Activated naive CD8-positive, alpha-beta T cell treated with anti-CD3 and anti-CD28 coated beads for 36 hours (primary cell): Measurements from ENCODE around the gene ARHGEF38. TPM values are rescaled to one million over a fixed set of nuclear protein-coding genes. Genes with fewer than 3 reads are reported as not detected.

ENCODE experiments used
- DNase-seq: peaks from one replicate; pipeline ENCODE4 v3.0.0; 2021
- H3K27ac Mint-ChIP-seq: one replicate; pipeline ENCODE4 v1.8.0; 2022; ENCODE audit warnings: mild to moderate bottlenecking, moderate library complexity, mixed read lengths
- H3K27me3 Mint-ChIP-seq: one replicate; pipeline ENCODE4 v1.8.0; 2022; ENCODE audit warnings: mild to moderate bottlenecking, mixed read lengths
- H3K36me3 Mint-ChIP-seq: one replicate; pipeline ENCODE4 v1.8.0; 2021; ENCODE audit warnings: mild to moderate bottlenecking, mixed read lengths
- H3K4me1 Mint-ChIP-seq: one replicate; pipeline ENCODE4 v1.8.0; 2021; ENCODE audit warnings: mixed read lengths
- H3K4me3 Mint-ChIP-seq: one replicate; pipeline ENCODE4 v1.8.0; 2022; ENCODE audit warnings: mild to moderate bottlenecking, moderate library complexity, mixed read lengths
- H3K9me3 Mint-ChIP-seq: one replicate; pipeline ENCODE4 v1.8.0; 2022; ENCODE audit warnings: mixed read lengths
- total RNA-seq, 2 experiments: library from RNA; stranded (reverse); gene quantifications; one replicate each; pipeline ENCODE4 v1.2.3, GENCODE V29; 2021

Gene ARHGEF38
- total RNA-seq, 2 experiments from 2014 or later, result not detected

GRCh38 chr4:105613306-105613705, 60.9 kb downstream of the ARHGEF38 start:
- no peaks in the 10 kb centered on the region for H3K36me3 Mint-ChIP-seq

GRCh38 chr4:105619188-105619931, 66.9 kb downstream of the ARHGEF38 start:
- Mint-ChIP-seq H3K36me3 (no peaks in the 10 kb centered on the region), H3K27me3 (no peaks in the 10 kb centered on the region), H3K4me3 (no peak overlapping the region), H3K4me1 (no peaks in the 10 kb centered on the region), H3K27ac (no peak overlapping the region), H3K9me3 (peaks cover 2% of the 10 kb centered on the region)
- DNase-seq, result no peak

More at GRCh38 chr4:105613306-105613705, 60.9 kb downstream of the ARHGEF38 start:
- H3K4me3 Mint-ChIP-seq, result no peak overlapping the region
- H3K27ac Mint-ChIP-seq, result no peak overlapping the region
- H3K27me3 Mint-ChIP-seq, result no peaks in the 10 kb centered on the region
- H3K9me3 Mint-ChIP-seq, result peaks cover 2% of the 10 kb centered on the region
- DNase-seq, result no peak
- H3K4me1 Mint-ChIP-seq, result no peaks in the 10 kb centered on the region

- no peaks in the 10 kb centered on the region for H3K4me1 Mint-ChIP-seq
These were observed 68.4 kb downstream of the ARHGEF38 start for GRCh38 chr4:105620640-105621323.

GRCh38 chr4:105622269-105622668, 69.8 kb downstream of the ARHGEF38 start:
- H3K9me3 Mint-ChIP-seq, result no peaks in the 10 kb centered on the region
- H3K36me3 Mint-ChIP-seq, result no peaks in the 10 kb centered on the region
- H3K4me3 Mint-ChIP-seq, result no peak overlapping the region
- H3K27me3 Mint-ChIP-seq, result peaks cover 3% of the 10 kb centered on the region
- no peak overlapping the region for H3K27ac Mint-ChIP-seq
- no peak for DNase-seq
- no peaks in the 10 kb centered on the region for H3K4me1 Mint-ChIP-seq

More at GRCh38 chr4:105620640-105621323, 68.4 kb downstream of the ARHGEF38 start:
- H3K36me3 Mint-ChIP-seq, result no peaks in the 10 kb centered on the region
- no peaks in the 10 kb centered on the region for H3K27me3 Mint-ChIP-seq
- no peak overlapping the region for H3K27ac Mint-ChIP-seq
- H3K9me3 Mint-ChIP-seq, result peaks cover 2% of the 10 kb centered on the region
- no peak overlapping the region for H3K4me3 Mint-ChIP-seq
- no peak for DNase-seq

GRCh38 chr4:105623099-105623498, 70.7 kb downstream of the ARHGEF38 start:
- H3K4me1 Mint-ChIP-seq, result no peaks in the 10 kb centered on the region
- no peaks in the 10 kb centered on the region for H3K36me3 Mint-ChIP-seq
- peaks cover 3% of the 10 kb centered on the region for H3K27me3 Mint-ChIP-seq
- H3K9me3 Mint-ChIP-seq, result no peaks in the 10 kb centered on the region
- no peak overlapping the region for H3K27ac Mint-ChIP-seq
- H3K4me3 Mint-ChIP-seq, result no peak overlapping the region
- no peak for DNase-seq

- no peak overlapping the region for H3K27ac Mint-ChIP-seq
- no peak for DNase-seq
- peaks cover 9% of the 10 kb centered on the region for H3K27me3 Mint-ChIP-seq
- no peak overlapping the region for H3K4me3 Mint-ChIP-seq
- H3K36me3 Mint-ChIP-seq, result no peaks in the 10 kb centered on the region
- H3K9me3 Mint-ChIP-seq, result no peaks in the 10 kb centered on the region
- H3K4me1 Mint-ChIP-seq, result no peaks in the 10 kb centered on the region
These were observed 72.1 kb downstream of the ARHGEF38 start for GRCh38 chr4:105624530-105624929.

GRCh38 chr4:105625214-105625613, 72.8 kb downstream of the ARHGEF38 start:
- H3K9me3 Mint-ChIP-seq, result no peaks in the 10 kb centered on the region

GRCh38 chr4:105626846-105627245, 74.4 kb downstream of the ARHGEF38 start:
- no peak for DNase-seq
- Mint-ChIP-seq H3K4me3 (no peak overlapping the region), H3K9me3 (no peaks in the 10 kb centered on the region), H3K27ac (no peak overlapping the region), H3K4me1 (no peaks in the 10 kb centered on the region), H3K27me3 (peaks cover 9% of the 10 kb centered on the region), H3K36me3 (no peaks in the 10 kb centered on the region)

More at GRCh38 chr4:105625214-105625613, 72.8 kb downstream of the ARHGEF38 start:
- DNase-seq, result no peak
- Mint-ChIP-seq H3K27ac (no peak overlapping the region), H3K4me3 (no peak overlapping the region), H3K27me3 (peaks cover 9% of the 10 kb centered on the region), H3K4me1 (no peaks in the 10 kb centered on the region), H3K36me3 (no peaks in the 10 kb centered on the region)

- Mint-ChIP-seq H3K9me3 (no peaks in the 10 kb centered on the region), H3K4me1 (no peaks in the 10 kb centered on the region), H3K27ac (no peak overlapping the region), H3K4me3 (no peak overlapping the region), H3K36me3 (no peaks in the 10 kb centered on the region), H3K27me3 (peaks cover 9% of the 10 kb centered on the region)
- no peak for DNase-seq
These were observed 75.2 kb downstream of the ARHGEF38 start for GRCh38 chr4:105627620-105628019.

- H3K27ac Mint-ChIP-seq, result no peak overlapping the region
- no peaks in the 10 kb centered on the region for H3K4me1 Mint-ChIP-seq
- H3K4me3 Mint-ChIP-seq, result no peak overlapping the region
- H3K9me3 Mint-ChIP-seq, result no peaks in the 10 kb centered on the region
- no peaks in the 10 kb centered on the region for H3K36me3 Mint-ChIP-seq
- peaks cover 14% of the 10 kb centered on the region for H3K27me3 Mint-ChIP-seq
- no peak for DNase-seq
These were observed 78.5 kb downstream of the ARHGEF38 start for GRCh38 chr4:105630670-105631655.

- no peak overlapping the region for H3K4me3 Mint-ChIP-seq
These were observed 79.5 kb downstream of the ARHGEF38 start for GRCh38 chr4:105631818-105632400.

GRCh38 chr4:105632599-105632998, 80.2 kb downstream of the ARHGEF38 start:
- Mint-ChIP-seq H3K36me3 (no peaks in the 10 kb centered on the region), H3K9me3 (no peaks in the 10 kb centered on the region), H3K27me3 (peaks cover 10% of the 10 kb centered on the region), H3K4me3 (no peak overlapping the region), H3K4me1 (peaks cover 2% of the 10 kb centered on the region), H3K27ac (no peak overlapping the region)
- no peak for DNase-seq

More at GRCh38 chr4:105631818-105632400, 79.5 kb downstream of the ARHGEF38 start:
- no peak for DNase-seq
- H3K27me3 Mint-ChIP-seq, result peaks cover 10% of the 10 kb centered on the region
- H3K4me1 Mint-ChIP-seq, result no peaks in the 10 kb centered on the region
- no peak overlapping the region for H3K27ac Mint-ChIP-seq
- H3K9me3 Mint-ChIP-seq, result no peaks in the 10 kb centered on the region
- no peaks in the 10 kb centered on the region for H3K36me3 Mint-ChIP-seq

GRCh38 chr4:105633241-105633640, 80.8 kb downstream of the ARHGEF38 start:
- DNase-seq, result no peak
- Mint-ChIP-seq H3K27me3 (peaks cover 9% of the 10 kb centered on the region), H3K4me3 (no peak overlapping the region), H3K4me1 (peaks cover 2% of the 10 kb centered on the region), H3K27ac (no peak overlapping the region), H3K36me3 (no peaks in the 10 kb centered on the region), H3K9me3 (no peaks in the 10 kb centered on the region)

GRCh38 chr4:105634402-105635080, 82.1 kb downstream of the ARHGEF38 start:
- no peak for DNase-seq
- Mint-ChIP-seq H3K9me3 (no peaks in the 10 kb centered on the region), H3K4me1 (peaks cover 2% of the 10 kb centered on the region), H3K4me3 (no peak overlapping the region), H3K27ac (no peak overlapping the region), H3K36me3 (no peaks in the 10 kb centered on the region), H3K27me3 (peaks cover 4% of the 10 kb centered on the region)
